ENCODE measurements around the gene PDZK1.

Gene PDZK1

GRCh38 chr1:145706086-145706664, 993 bp downstream of the PDZK1 start:
- no peaks in the 10 kb centered on the region for H3K9me3 Mint-ChIP-seq
- H3K4me3 Mint-ChIP-seq: peak overlapping the region; percentile 53 to 84 (median 80)
- H3K36me3 Mint-ChIP-seq (ENCODE audit: low read depth): no peaks in the 10 kb centered on the region
- no peak for TF ChIP-seq CTCF (IDR thresholded peaks at IDR 0.05; ENCODE audit: unreplicated experiment in 3 of 3)
- H3K27me3 Mint-ChIP-seq (ENCODE audit: low read depth): peaks cover 9% of the 10 kb centered on the region
- peaks cover 19% of the 10 kb centered on the region for H3K4me1 Mint-ChIP-seq
- peak overlapping the region; percentile 56 to 90 (median 59) for H3K27ac Mint-ChIP-seq

GRCh38 chr1:145705622-145706021, 1.5 kb downstream of the PDZK1 start:
- peaks cover 9% of the 10 kb centered on the region for H3K27me3 Mint-ChIP-seq (ENCODE audit: low read depth)
- no peaks in the 10 kb centered on the region for H3K9me3 Mint-ChIP-seq
- no peak for TF ChIP-seq CTCF (IDR thresholded peaks at IDR 0.05; ENCODE audit: unreplicated experiment in 3 of 3)
- H3K27ac Mint-ChIP-seq: peak overlapping the region in 2 of 3 experiments; percentile 81 to 82
- H3K4me3 Mint-ChIP-seq: peak overlapping the region; percentile 37 to 84 (median 40)
- peaks cover 15% of the 10 kb centered on the region for H3K4me1 Mint-ChIP-seq
- H3K36me3 Mint-ChIP-seq (ENCODE audit: low read depth): no peaks in the 10 kb centered on the region

GRCh38 chr1:145702826-145703225, 4.3 kb downstream of the PDZK1 start:
- peaks cover 10% of the 10 kb centered on the region for H3K27me3 Mint-ChIP-seq (ENCODE audit: low read depth)
- no peaks in the 10 kb centered on the region for H3K36me3 Mint-ChIP-seq (ENCODE audit: low read depth)
- H3K9me3 Mint-ChIP-seq: no peaks in the 10 kb centered on the region
- H3K4me1 Mint-ChIP-seq: peaks cover 9% of the 10 kb centered on the region
- H3K27ac Mint-ChIP-seq: no peak overlapping the region
- TF ChIP-seq CTCF (IDR thresholded peaks at IDR 0.05; ENCODE audit: unreplicated experiment in 3 of 3): no peak
- no peak overlapping the region for H3K4me3 Mint-ChIP-seq

- H3K4me1 Mint-ChIP-seq: peaks cover 8% of the 10 kb centered on the region
- H3K9me3 Mint-ChIP-seq: no peaks in the 10 kb centered on the region
- H3K27me3 Mint-ChIP-seq (ENCODE audit: low read depth): peaks cover 9% of the 10 kb centered on the region
- H3K27ac Mint-ChIP-seq: no peak overlapping the region
- H3K36me3 Mint-ChIP-seq (ENCODE audit: low read depth): no peaks in the 10 kb centered on the region
- H3K4me3 Mint-ChIP-seq: no peak overlapping the region
- no peak for TF ChIP-seq CTCF (IDR thresholded peaks at IDR 0.05; ENCODE audit: unreplicated experiment in 3 of 3)
Measured at GRCh38 chr1:145702052-145702451, 5.1 kb downstream of the PDZK1 start.

GRCh38 chr1:145701306-145701862, 5.8 kb downstream of the PDZK1 start:
- Mint-ChIP-seq H3K27me3 (ENCODE audit: low read depth) (peaks cover 4% of the 10 kb centered on the region), H3K4me3 (no peak overlapping the region), H3K27ac (peak overlapping the region in 1 of 3 experiments; percentile 43), H3K4me1 (peaks cover 7% of the 10 kb centered on the region), H3K36me3 (ENCODE audit: low read depth) (no peaks in the 10 kb centered on the region), H3K9me3 (no peaks in the 10 kb centered on the region)
- TF ChIP-seq CTCF (IDR thresholded peaks at IDR 0.05; ENCODE audit: unreplicated experiment in 3 of 3): no peak

GRCh38 chr1:145696630-145696960, 10.6 kb downstream of the PDZK1 start:
- no peak overlapping the region for H3K4me3 Mint-ChIP-seq
- H3K27ac Mint-ChIP-seq: peak overlapping the region in 1 of 3 experiments; percentile 23
- H3K27me3 Mint-ChIP-seq (ENCODE audit: low read depth): peaks cover 16% of the 10 kb centered on the region
- no peaks in the 10 kb centered on the region for H3K9me3 Mint-ChIP-seq
- H3K36me3 Mint-ChIP-seq (ENCODE audit: low read depth): peaks cover 4% of the 10 kb centered on the region
- peaks cover 25% of the 10 kb centered on the region for H3K4me1 Mint-ChIP-seq
- no peak for TF ChIP-seq CTCF (IDR thresholded peaks at IDR 0.05; ENCODE audit: unreplicated experiment in 3 of 3)
